HL-60 (cell line): ENCODE data around the gene WDR47.

ENCODE experiments used
- POLR2AphosphoS5 ChIP-seq: IDR thresholded peaks from 2 replicates; pipeline ENCODE4 v1.6.1; 2012; ENCODE audit warnings: low read depth
- TF ChIP-seq, protein P1 (sequence below): IDR thresholded peaks from one replicate; pipeline ENCODE4 v1.5.1; 2011; ENCODE audit warnings: low read length, control low read depth, inconsistent platforms; ENCODE audit not compliant: insufficient read depth

DNA sequence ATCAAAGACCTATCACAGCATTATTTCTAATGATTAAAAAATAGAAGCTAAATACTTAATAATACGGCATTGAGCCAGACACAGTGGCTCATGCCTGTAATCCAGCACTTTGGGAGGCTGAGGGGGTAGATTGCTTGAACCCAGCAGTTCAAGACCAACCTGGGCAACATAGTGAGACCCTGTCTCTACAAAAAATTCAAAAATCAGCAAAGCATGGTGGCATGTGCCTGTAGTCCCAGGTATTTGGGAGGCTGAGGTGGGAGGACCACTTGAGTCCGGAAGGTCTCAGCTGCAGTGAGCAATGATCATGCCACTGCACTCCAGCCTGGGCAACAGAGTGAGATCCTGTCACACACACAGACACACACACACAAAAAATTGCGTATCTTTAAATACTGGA lies 23.2 kb upstream of the WDR47 start:
- TF ChIP-seq, protein P1, sequence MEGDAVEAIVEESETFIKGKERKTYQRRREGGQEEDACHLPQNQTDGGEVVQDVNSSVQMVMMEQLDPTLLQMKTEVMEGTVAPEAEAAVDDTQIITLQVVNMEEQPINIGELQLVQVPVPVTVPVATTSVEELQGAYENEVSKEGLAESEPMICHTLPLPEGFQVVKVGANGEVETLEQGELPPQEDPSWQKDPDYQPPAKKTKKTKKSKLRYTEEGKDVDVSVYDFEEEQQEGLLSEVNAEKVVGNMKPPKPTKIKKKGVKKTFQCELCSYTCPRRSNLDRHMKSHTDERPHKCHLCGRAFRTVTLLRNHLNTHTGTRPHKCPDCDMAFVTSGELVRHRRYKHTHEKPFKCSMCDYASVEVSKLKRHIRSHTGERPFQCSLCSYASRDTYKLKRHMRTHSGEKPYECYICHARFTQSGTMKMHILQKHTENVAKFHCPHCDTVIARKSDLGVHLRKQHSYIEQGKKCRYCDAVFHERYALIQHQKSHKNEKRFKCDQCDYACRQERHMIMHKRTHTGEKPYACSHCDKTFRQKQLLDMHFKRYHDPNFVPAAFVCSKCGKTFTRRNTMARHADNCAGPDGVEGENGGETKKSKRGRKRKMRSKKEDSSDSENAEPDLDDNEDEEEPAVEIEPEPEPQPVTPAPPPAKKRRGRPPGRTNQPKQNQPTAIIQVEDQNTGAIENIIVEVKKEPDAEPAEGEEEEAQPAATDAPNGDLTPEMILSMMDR = no peak
- TF ChIP-seq POLR2AphosphoS5 = no peak
